ENCODE results near the gene SPEG. TPM values are rescaled to one million over a fixed set of nuclear protein-coding genes. Genes with fewer than 3 reads are reported as not detected.

SPEG gene
- total RNA-seq, 6 donors from 2014 or later: 2.3 to 8.9 (median 4.9) TPM

DNA sequence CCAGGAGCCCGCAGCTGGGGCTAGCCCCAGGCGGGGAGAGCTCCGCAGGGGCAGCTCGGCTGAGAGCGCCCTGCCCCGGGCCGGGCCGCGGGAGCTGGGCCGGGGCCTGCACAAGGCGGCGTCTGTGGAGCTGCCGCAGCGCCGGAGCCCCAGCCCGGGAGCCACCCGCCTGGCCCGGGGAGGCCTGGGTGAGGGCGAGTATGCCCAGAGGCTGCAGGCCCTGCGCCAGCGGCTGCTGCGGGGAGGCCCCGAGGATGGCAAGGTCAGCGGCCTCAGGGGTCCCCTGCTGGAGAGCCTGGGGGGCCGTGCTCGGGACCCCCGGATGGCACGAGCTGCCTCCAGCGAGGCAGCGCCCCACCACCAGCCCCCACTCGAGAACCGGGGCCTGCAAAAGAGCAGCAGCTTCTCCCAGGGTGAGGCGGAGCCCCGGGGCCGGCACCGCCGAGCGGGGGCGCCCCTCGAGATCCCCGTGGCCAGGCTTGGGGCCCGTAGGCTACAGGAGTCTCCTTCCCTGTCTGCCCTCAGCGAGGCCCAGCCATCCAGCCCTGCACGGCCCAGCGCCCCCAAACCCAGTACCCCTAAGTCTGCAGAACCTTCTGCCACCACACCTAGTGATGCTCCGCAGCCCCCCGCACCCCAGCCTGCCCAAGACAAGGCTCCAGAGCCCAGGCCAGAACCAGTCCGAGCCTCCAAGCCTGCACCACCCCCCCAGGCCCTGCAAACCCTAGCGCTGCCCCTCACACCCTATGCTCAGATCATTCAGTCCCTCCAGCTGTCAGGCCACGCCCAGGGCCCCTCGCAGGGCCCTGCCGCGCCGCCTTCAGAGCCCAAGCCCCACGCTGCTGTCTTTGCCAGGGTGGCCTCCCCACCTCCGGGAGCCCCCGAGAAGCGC, 49.1 kb downstream of the SPEG start:
- H3K4me1 ChIP-seq: peaks cover 10 to 19% (median 15%) of the 10 kb centered on the region in 4 donors
- H3K36me3 ChIP-seq: no peaks in the 10 kb centered on the region
- DNase-seq (peak in 1 of 2 donors; percentile 84), ATAC-seq (ENCODE audit: low FRiP score in 2 of 2) (no peak)
- TF ChIP-seq POLR2AphosphoS5 (IDR thresholded peaks at IDR 0.05) (no peak), CTCF (IDR thresholded peaks at IDR 0.05) (no peak), EP300 (IDR thresholded peaks at IDR 0.05) (no peak), POLR2A (IDR thresholded peaks at IDR 0.05) (no peak)
- 22 to 44% methylated on average over 3 to 24 of the region's 58 CpGs for WGBS, 2 donors
- peaks cover 2 to 31% (median 23%) of the 10 kb centered on the region in 4 donors for H3K27me3 ChIP-seq
- no peak overlapping the region for H3K27ac ChIP-seq
- peak overlapping the region in 3 of 4 donors; percentile 4 to 25 (median 23) for H3K4me3 ChIP-seq
- H3K9me3 ChIP-seq: no peaks in the 10 kb centered on the region

DNA sequence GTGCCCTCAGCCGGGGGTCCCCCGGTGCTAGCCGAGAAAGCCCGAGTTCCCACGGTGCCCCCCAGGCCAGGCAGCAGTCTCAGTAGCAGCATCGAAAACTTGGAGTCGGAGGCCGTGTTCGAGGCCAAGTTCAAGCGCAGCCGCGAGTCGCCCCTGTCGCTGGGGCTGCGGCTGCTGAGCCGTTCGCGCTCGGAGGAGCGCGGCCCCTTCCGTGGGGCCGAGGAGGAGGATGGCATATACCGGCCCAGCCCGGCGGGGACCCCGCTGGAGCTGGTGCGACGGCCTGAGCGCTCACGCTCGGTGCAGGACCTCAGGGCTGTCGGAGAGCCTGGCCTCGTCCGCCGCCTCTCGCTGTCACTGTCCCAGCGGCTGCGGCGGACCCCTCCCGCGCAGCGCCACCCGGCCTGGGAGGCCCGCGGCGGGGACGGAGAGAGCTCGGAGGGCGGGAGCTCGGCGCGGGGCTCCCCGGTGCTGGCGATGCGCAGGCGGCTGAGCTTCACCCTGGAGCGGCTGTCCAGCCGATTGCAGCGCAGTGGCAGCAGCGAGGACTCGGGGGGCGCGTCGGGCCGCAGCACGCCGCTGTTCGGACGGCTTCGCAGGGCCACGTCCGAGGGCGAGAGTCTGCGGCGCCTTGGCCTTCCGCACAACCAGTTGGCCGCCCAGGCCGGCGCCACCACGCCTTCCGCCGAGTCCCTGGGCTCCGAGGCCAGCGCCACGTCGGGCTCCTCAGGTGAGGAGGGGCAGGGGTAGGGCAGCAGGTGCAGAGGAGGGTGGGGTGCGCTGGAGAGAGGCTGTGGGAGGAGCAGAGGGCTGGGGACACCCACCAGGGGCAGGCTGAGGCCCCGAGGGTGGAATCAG, 49.9 kb downstream of the SPEG start:
- DNase-seq: peak in 1 of 2 donors; percentile 84
- H3K36me3 ChIP-seq: no peaks in the 10 kb centered on the region
- 3% methylated on average over 28 of the region's 89 CpGs; no CpG with 5 or more reads in 1 of the 2 donors for WGBS, 2 donors
- TF ChIP-seq POLR2AphosphoS5 (IDR thresholded peaks at IDR 0.05): no peak
- TF ChIP-seq POLR2A (IDR thresholded peaks at IDR 0.05): no peak
- no peak for TF ChIP-seq EP300 (IDR thresholded peaks at IDR 0.05)
- no peak for TF ChIP-seq CTCF (IDR thresholded peaks at IDR 0.05)
- H3K27ac ChIP-seq: no peak overlapping the region
- no peaks in the 10 kb centered on the region for H3K9me3 ChIP-seq
- peak overlapping the region in 3 of 4 donors; percentile 4 to 25 (median 23) for H3K4me3 ChIP-seq
- peak in 1 of 2 donors; percentile 5 for ATAC-seq (ENCODE audit: low FRiP score in 2 of 2)
- H3K4me1 ChIP-seq: peaks cover 10 to 19% (median 15%) of the 10 kb centered on the region in 4 donors
- H3K27me3 ChIP-seq: peaks cover 2 to 34% (median 23%) of the 10 kb centered on the region in 4 donors

DNA sequence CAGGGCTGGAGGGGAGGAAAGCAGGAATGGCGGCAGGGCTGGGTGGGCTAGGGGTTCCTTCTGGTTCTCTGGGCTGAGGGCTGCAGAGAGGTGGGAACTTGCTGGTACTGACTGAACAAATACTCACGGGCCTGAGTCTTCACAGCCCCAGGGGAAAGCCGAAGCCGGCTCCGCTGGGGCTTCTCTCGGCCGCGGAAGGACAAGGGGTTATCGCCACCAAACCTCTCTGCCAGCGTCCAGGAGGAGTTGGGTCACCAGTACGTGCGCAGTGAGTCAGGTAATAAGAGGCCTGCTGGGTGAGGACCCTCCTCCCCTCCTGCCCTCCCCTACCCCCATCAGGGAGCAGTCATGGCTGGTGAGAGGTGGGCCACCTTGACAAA, 50.5 kb downstream of the SPEG start:
- TF ChIP-seq CTCF (IDR thresholded peaks at IDR 0.05) (no peak), POLR2A (IDR thresholded peaks at IDR 0.05) (no peak), POLR2AphosphoS5 (IDR thresholded peaks at IDR 0.05) (no peak), EP300 (IDR thresholded peaks at IDR 0.05) (no peak)
- Histone ChIP-seq H3K27ac (no peak overlapping the region), H3K9me3 (no peaks in the 10 kb centered on the region), H3K4me1 (peaks cover 10 to 19% (median 15%) of the 10 kb centered on the region in 4 donors), H3K36me3 (no peaks in the 10 kb centered on the region), H3K4me3 (no peak overlapping the region), H3K27me3 (peaks cover 2 to 34% (median 23%) of the 10 kb centered on the region in 4 donors)
- 30 to 73% methylated on average over 3 to 12 of the region's 12 CpGs for WGBS, 2 donors
- DNase-seq (no peak), ATAC-seq (ENCODE audit: low FRiP score in 2 of 2) (no peak)

- Histone ChIP-seq H3K4me1 (peaks cover 10 to 19% (median 15%) of the 10 kb centered on the region in 4 donors), H3K27me3 (peaks cover 2 to 34% (median 23%) of the 10 kb centered on the region in 4 donors), H3K9me3 (no peaks in the 10 kb centered on the region), H3K27ac (no peak overlapping the region), H3K4me3 (no peak overlapping the region), H3K36me3 (no peaks in the 10 kb centered on the region)
- TF ChIP-seq EP300 (IDR thresholded peaks at IDR 0.05) (no peak), POLR2A (IDR thresholded peaks at IDR 0.05) (no peak), POLR2AphosphoS5 (IDR thresholded peaks at IDR 0.05) (no peak), CTCF (IDR thresholded peaks at IDR 0.05) (no peak)
- DNase-seq: no peak
- ATAC-seq (ENCODE audit: low FRiP score in 2 of 2): no peak
- 37 to 50% methylated on average over 7 to 8 of the region's 8 CpGs for WGBS, 2 donors
These were observed 51.8 kb downstream of the SPEG start for GRCh38 chr2:219486380-219486959.

All from upper lobe of left lung (tissue), 6 donors.